T-helper 1 cell (primary cell): ENCODE data around the gene PRCC.

Experiments
- DNase-seq, 5 donors: peaks; one replicate each; pipeline ENCODE4 v3.0.0-alpha.2; 2012 to 2020
- total RNA-seq, 4 donors: gene quantifications; one replicate each; lab custom pipeline; 2026; lab: John Stamatoyannopoulos, UW

Gene PRCC
- 28.5 to 38.2 (median 33.1) reads per million in 4 donors for total RNA-seq

GRCh38 chr1:156767101-156767878 lies at the start of gene PRCC:
TSS of gene PRCC (plus strand) at chr1:156767535. CDS start at chr1:156767772, 237 bp downstream.
- peak; percentile 94 to 100 (median 97) for DNase-seq

DNA sequence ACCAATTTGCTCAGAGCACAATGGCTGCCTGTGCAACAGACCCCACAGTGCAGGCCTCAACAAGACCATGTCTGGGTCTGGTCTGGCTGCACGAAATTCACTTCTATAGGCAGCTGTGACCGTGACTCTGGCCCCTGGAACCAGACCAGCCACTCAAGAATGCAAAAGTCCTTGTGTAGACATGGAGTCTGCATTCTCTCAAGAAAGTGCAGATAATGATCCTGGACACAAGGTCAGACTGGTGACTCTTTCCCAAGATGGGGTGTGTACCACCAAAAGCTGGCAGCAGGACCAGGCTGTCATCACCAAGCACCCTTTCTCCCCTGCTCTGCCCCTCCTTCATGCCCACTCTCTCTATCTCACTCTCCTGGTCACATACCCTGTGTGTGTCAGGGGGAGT lies 46.2 kb upstream of the PRCC start:
- no peak for DNase-seq

- DNase-seq: peak in 1 of 5 donors; percentile 60
Observed at GRCh38 chr1:156721535-156721934, 45.8 kb upstream of the PRCC start.

GRCh38 chr1:156725683-156726280 lies 41.6 kb upstream of the PRCC start:
- peak; percentile 62 to 82 (median 72) for DNase-seq

GRCh38 chr1:156726549-156727226 lies 40.6 kb upstream of the PRCC start:
- peak in 3 of 5 donors; percentile 22 to 61 (median 39) for DNase-seq

DNA sequence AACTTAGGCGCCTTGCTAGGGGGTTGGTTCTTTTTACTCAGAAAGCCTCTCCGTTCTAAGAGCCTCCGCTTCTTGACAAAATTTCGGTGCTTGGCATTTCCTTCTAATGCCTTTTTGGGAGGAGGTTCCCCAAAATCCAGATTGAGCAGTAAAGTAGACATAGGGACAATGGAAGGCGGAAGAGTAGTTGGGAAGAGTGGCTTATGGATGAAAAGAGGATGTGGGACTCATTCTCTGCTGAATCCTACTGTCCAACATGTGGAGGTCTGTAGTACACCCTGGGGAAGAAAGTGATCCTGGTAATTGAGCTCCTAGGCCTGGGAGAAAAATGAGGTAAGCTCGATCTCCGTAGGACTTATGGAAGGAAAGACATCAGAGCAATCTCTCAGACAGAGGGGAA lies 39.8 kb upstream of the PRCC start:
- no peak for DNase-seq

- DNase-seq: peak; percentile 48 to 87 (median 58)
Observed at GRCh38 chr1:156727926-156728598, 39.3 kb upstream of the PRCC start, which contains the start of gene METTL25B. TSS of gene METTL25B (plus strand) at chr1:156728469. CDS start at chr1:156729105, 636 bp downstream.

DNA sequence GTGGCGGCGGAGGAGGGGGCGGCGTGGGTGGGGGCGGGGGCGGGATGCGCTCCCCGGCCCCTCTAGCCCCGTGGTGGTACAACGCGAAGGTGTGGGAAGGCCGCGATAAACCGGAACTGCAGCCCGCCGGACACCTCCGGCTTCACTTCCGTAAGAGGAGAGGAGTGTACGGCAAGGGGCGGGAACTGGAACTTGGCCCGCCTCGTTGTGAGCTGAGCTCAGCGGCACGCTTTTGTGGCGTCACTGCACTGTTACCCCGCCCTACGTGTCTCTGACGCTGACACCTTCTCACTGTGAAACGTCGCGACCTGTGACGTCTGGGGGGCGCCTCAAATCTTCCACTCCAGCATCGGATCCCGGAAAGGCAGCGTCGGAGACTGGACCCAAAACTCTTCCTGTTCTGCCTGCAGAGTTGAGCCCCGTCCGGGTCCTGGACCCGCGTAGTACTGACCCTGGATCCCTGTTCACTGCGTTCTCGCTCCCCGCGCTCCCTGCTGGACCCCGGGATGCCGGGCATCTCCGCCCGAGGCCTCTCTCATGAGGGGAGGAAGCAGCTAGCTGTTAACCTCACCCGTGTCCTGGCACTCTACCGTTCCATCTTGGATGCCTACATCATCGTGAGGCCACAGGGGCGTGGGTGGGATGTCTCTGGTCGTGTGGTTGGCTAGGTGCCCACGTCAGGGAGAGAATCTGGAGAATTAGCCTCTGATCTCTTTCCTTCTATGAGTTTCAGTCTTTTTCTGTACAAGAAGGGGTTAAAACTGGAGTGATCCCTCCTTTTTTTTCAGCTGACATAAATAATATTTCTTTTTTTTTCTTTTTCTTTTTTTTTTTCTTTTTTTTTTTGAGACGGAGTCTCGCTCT lies 38.5 kb upstream of the PRCC start, which contains the start of gene ISG20L2:
ISG20L2 (minus strand) TSS at position 168 of the 864 bp plus-strand sequence. CDS start 1,114 bp downstream, outside the sequence.
- DNase-seq: peak; percentile 93 to 99 (median 95)

DNA sequence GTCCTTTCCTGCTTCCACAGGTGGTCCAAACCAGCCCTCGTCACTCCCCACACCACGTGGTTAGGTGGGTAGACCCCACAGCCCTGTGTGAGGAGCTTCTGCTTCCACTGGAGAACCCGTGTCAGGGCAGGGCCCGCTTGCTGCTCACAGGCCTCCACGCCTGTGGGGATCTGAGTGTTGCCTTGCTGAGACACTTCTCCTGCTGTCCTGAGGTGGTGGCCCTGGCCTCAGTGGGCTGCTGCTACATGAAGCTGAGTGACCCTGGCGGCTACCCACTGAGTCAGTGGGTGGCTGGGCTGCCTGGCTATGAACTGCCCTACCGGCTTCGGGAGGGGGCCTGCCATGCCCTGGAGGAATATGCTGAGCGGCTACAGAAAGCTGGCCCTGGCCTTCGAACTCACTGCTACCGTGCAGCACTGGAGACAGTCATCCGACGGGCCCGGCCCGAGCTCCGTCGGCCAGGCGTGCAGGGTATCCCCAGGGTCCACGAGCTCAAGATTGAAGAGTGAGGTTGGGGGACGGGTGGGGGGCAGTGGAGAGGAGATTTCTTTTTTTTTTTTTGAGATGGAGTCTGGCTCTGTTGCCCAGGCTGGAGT lies 33.2 kb upstream of the PRCC start:
- DNase-seq: no peak

GRCh38 chr1:156738407-156738806 lies 28.9 kb upstream of the PRCC start:
- DNase-seq: no peak

DNA sequence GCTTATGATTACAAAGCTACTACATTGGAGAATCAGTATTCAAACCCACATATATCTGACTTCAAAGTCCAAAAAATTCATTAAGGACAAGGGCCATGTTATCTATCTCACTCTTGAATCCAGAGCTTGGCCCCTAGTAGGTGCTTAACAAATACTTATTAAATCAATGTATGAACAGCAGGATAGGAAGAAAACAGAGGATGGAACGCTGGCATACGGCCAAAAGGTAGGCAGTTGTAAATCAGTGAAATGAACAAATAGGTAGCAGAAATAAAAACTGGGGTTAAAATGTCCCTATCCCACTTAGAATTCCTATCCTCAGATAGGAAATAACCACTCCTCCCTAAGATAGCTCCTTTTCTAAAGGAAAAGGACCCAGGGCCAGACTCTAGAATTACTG lies 28.4 kb upstream of the PRCC start:
- DNase-seq: no peak

DNA sequence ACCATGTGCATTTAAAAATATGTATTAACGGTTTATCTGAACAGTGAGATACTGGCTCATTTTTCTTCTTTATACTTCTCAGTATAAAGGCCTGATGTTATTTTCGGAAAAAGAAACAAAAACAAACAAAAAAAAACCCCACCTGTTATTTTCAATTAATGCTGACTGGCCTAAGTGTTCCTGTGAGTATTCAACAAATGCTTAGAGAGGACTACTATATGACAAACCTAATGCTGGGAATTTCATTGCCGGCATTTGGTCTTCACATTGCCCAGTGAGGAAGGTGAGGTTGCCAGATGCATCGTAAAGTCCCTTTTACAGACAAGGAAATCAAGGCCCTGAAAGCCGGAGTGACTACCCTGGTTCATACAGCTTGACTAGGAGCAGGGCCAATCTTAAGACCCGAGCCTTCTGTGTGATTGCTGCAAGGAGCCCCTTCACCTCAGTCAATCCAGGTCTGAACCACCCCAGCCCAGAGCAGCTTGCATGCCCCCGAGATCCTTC lies 27.0 kb upstream of the PRCC start:
- DNase-seq: no peak

GRCh38 chr1:156740741-156741480 lies 26.4 kb upstream of the PRCC start, which contains the start of gene MRPL24:
TSS of gene MRPL24 (minus strand) at chr1:156741088. CDS start at chr1:156738704, 2,384 bp downstream.
- DNase-seq: peak; percentile 93 to 99 (median 95)

DNA sequence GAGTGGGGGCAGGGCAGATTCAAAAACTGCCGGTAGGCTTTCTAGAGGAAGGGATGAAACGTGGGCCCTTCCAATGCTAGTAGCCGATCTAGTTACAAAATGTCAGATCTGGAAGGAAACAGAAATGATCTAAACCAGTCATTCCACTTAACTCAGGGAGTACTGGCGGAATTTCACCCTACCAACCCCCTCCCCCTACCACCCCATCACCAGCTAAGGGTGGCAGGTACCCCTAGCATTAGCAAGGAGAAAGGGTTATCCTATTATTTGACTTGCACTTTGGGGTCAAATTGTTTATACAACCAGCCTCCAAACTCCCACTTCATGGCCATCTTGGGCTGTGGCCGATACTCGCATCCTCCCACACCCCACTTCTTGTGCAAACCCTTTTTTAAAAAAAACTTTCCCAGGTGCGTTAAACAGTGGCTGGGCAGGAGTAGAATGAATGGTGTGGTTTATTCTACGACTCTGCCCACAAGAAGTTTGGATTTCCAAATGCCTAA lies 25.8 kb upstream of the PRCC start:
- DNase-seq: no peak

DNA sequence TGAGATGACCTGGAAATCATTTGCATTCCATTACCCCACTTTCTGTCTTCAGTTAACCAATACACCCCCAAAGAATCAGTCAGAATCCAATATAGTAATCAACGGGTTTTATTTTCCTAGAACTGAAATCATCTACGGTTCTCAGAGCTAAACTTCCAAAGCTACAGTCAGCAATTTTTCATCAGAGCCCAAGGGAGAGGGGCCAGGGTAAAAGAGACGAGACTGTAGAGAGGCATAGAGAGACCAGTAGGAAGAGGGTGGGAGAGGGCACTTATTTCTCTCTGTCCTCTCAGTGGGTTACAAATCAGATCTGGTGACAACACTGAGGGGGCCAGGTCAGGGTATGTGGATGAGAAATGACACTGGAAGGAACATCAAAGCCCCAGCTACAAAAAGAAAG lies 25.3 kb upstream of the PRCC start:
- no peak for DNase-seq

DNA sequence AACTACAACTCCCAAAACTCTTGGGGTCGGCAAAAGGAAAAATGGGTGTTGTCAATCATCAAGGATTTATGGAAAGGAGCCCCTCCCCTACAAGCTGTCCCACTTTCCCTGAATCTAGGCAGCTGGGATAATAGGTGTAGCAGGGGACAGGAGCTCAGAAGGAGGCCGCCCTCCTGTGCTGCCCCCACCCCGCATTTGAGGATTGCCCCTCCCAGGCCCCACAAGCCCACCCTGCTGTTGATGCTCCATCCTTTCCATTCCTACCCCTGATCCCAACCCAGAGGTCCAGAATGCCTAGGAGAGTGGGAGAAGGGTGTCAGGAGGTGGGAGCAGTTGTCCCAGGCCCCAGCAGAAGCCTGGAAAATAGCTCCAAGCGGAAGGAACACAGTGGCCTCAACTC lies 24.5 kb upstream of the PRCC start:
- DNase-seq: no peak

GRCh38 chr1:156743367-156744302 lies 23.7 kb upstream of the PRCC start:
- DNase-seq: no peak

DNA sequence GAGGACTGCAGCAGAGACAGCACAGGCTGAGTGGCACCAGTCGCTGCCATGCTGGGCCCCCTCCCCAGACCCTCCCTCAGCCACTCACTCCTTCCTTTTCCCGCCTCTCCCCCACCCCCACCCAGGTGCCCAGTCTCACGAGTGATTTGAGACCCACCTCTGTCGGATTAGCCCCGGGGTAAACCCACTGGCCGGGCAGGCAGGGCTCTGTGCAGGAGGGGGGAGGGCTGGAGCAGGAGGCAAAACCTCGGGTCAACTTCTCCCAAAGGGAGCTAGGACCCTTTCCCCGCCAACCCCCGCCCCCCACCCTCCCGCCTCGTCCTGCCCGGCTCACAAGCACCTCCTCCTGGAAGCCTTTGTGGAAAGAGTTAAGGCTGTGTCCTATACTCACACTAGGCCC lies 23.0 kb upstream of the PRCC start:
- no peak for DNase-seq
